Osteocyte (in vitro differentiated cells): Measurements from ENCODE around the gene PPIL6. TPM values are rescaled to one million over a fixed set of nuclear protein-coding genes. Genes with fewer than 3 reads are reported as not detected.

Source experiments
- DNase-seq: peaks from one replicate; pipeline ENCODE4 v3.0.0; 2021; ENCODE audit warnings: mixed read lengths; ENCODE audit not compliant: unreplicated experiment; ENCODE audit errors: extremely low spot score
- H3K27ac Mint-ChIP-seq: one replicate; pipeline ENCODE4 v1.8.0; 2021; ENCODE audit warnings: mild to moderate bottlenecking, mixed read lengths; ENCODE audit not compliant: unreplicated experiment
- H3K27me3 Mint-ChIP-seq: one replicate; pipeline ENCODE4 v1.8.0; 2021; ENCODE audit warnings: mixed read lengths; ENCODE audit not compliant: unreplicated experiment
- H3K36me3 Mint-ChIP-seq: one replicate; pipeline ENCODE4 v1.8.0; 2021; ENCODE audit warnings: mixed read lengths; ENCODE audit not compliant: unreplicated experiment
- H3K4me1 Mint-ChIP-seq: one replicate; pipeline ENCODE4 v1.8.0; 2021; ENCODE audit warnings: mixed read lengths; ENCODE audit not compliant: unreplicated experiment
- H3K4me3 Mint-ChIP-seq: one replicate; pipeline ENCODE4 v1.8.0; 2021; ENCODE audit warnings: mild to moderate bottlenecking, moderate library complexity, mixed read lengths; ENCODE audit not compliant: unreplicated experiment
- H3K9me3 Mint-ChIP-seq: one replicate; pipeline ENCODE4 v1.8.0; 2021; ENCODE audit warnings: mixed read lengths; ENCODE audit not compliant: unreplicated experiment
- total RNA-seq: library from RNA; stranded (reverse); gene quantifications from 2 replicates; pipeline ENCODE4 v1.2.1, GENCODE V29; 2021
- TF ChIP-seq, protein P1 (sequence below): fragments of 200-600 bp; sonication (generic); IDR thresholded peaks from 2 replicates; pipeline ENCODE4 v1.5.0; 2021; ENCODE audit warnings: antibody characterized with exemption, mild to moderate bottlenecking, moderate library complexity

Gene PPIL6
- total RNA-seq, 1 donor from 2014 or later: 1.9 TPM

GRCh38 chr6:109455437-109456110, 15.1 kb upstream of the PPIL6 start, which contains the start of gene MICAL1:
Gene MICAL1 (minus strand): TSS chr6:109455772. CDS start chr6:109454196, 1,576 bp downstream.
- H3K27me3 Mint-ChIP-seq: no peaks in the 10 kb centered on the region
- peak within 1 kb of the TSS; percentile 85 for H3K27ac Mint-ChIP-seq
- peaks cover 20% of the 10 kb centered on the region for H3K4me1 Mint-ChIP-seq
- DNase-seq: no peak
- no peaks in the 10 kb centered on the region for H3K9me3 Mint-ChIP-seq
- no peaks in the 10 kb centered on the region for H3K36me3 Mint-ChIP-seq
- H3K4me3 Mint-ChIP-seq: peak within 1 kb of the TSS; percentile 92
- TF ChIP-seq, protein P1, sequence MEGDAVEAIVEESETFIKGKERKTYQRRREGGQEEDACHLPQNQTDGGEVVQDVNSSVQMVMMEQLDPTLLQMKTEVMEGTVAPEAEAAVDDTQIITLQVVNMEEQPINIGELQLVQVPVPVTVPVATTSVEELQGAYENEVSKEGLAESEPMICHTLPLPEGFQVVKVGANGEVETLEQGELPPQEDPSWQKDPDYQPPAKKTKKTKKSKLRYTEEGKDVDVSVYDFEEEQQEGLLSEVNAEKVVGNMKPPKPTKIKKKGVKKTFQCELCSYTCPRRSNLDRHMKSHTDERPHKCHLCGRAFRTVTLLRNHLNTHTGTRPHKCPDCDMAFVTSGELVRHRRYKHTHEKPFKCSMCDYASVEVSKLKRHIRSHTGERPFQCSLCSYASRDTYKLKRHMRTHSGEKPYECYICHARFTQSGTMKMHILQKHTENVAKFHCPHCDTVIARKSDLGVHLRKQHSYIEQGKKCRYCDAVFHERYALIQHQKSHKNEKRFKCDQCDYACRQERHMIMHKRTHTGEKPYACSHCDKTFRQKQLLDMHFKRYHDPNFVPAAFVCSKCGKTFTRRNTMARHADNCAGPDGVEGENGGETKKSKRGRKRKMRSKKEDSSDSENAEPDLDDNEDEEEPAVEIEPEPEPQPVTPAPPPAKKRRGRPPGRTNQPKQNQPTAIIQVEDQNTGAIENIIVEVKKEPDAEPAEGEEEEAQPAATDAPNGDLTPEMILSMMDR: peak; percentile 29

DNA sequence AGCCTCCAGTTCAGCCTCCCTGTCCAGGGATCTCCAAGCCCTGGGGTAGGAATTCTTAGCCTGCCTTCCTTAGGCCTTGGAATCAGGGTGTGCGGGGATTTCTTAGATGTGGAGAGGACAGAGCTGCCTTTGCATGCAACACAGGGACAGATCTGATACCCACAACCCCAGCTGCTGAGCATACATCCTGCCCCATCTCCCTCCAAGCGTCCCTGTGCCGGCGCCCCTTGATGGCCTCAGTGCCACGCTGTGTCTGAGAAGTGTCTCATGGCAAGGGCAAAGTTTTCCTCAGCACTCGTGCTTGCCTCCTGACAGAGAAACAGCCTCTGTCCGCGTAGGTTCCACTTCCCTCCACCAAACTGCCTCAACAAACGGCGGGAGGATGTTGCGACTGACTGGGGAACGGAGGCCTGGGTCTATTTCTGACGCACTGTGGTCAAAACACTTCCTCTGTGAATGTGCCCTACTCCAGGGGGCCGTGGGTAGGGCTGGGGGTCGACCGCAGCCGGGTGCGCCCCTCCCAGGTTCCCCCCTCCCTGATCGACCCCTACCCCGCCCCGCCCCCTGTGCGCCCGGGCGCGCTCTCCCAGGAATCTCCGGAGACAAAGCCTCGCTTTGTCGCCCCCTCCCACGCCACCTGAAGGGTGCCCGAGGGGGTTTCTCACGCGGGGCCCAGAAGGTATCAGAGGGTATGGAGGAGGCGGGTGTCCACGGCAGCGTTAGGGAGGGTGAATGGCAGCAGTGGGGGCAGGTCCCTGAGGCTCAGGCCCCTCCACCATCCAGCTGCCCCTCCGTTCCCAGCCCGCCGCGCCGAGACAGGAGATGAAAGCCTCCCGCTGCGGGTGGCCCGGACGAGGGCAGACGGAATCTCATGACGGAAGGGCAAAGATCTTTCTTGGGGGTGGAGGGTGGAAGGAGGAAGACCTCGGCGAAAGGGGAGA, 14.3 kb upstream of the PPIL6 start:
- H3K36me3 Mint-ChIP-seq: no peaks in the 10 kb centered on the region
- peak; percentile 81 for DNase-seq
- H3K27ac Mint-ChIP-seq: peak overlapping the region; percentile 85
- peaks cover 20% of the 10 kb centered on the region for H3K4me1 Mint-ChIP-seq
- TF ChIP-seq, protein P1: no peak
- no peaks in the 10 kb centered on the region for H3K9me3 Mint-ChIP-seq
- H3K4me3 Mint-ChIP-seq: peak overlapping the region; percentile 92
- no peaks in the 10 kb centered on the region for H3K27me3 Mint-ChIP-seq

DNA sequence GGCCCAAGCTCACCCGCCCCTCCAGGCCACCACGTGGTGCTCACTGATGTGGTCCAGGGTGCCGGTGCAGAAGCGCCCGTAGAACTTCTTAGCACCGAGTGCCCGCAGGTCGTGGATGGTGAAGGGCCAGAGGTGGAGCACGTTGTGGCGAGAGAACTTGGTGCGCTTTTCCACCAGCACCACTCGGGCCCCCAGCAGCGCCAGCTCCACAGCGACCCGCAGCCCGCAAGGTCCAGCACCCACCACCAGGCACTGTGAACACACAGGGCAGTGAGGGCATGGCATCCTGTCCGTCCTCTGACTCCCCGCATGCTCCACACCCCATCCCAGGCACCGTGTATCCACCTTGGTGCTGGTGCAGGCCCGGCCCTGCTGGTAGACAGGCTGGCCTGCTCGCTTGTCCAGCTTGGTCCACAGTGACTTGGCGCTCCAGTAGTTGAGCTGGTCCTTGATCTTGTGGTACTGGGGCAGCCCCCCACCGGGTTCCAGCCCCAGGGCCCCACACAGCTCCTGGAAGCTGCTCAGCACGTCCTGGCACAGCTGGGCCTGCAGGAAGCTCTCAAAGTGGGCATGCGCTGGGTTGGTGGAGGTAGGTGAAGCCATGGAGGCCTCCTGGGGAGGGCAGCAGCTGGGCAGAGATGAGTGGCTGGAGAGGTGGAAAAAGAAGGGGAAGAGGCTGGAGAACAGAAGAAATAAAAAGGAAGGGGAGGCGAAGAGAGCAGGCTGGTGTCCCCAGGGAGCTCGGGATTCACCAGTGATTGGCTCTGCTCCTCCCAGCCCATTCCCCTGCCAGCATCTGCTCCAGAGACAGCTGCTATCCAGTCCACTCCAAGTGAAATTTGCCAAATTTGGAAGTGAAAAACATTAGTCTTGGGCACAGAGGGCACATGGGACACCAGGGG, 13.4 kb upstream of the PPIL6 start:
- DNase-seq: peak; percentile 83
- Mint-ChIP-seq H3K27me3 (no peaks in the 10 kb centered on the region), H3K36me3 (no peaks in the 10 kb centered on the region), H3K4me3 (peak overlapping the region; percentile 92), H3K9me3 (no peaks in the 10 kb centered on the region), H3K4me1 (peaks cover 20% of the 10 kb centered on the region), H3K27ac (peak overlapping the region; percentile 73)
- TF ChIP-seq, protein P1: no peak

- no peak overlapping the region for H3K4me3 Mint-ChIP-seq
- H3K4me1 Mint-ChIP-seq: peaks cover 20% of the 10 kb centered on the region
- H3K9me3 Mint-ChIP-seq: no peaks in the 10 kb centered on the region
- TF ChIP-seq, protein P1: no peak
- no peaks in the 10 kb centered on the region for H3K36me3 Mint-ChIP-seq
- H3K27me3 Mint-ChIP-seq: no peaks in the 10 kb centered on the region
- no peak for DNase-seq
- no peak overlapping the region for H3K27ac Mint-ChIP-seq
Observed at GRCh38 chr6:109453156-109453555, 12.7 kb upstream of the PPIL6 start.
